ENCODE results near the gene ARID1B.

DNA sequence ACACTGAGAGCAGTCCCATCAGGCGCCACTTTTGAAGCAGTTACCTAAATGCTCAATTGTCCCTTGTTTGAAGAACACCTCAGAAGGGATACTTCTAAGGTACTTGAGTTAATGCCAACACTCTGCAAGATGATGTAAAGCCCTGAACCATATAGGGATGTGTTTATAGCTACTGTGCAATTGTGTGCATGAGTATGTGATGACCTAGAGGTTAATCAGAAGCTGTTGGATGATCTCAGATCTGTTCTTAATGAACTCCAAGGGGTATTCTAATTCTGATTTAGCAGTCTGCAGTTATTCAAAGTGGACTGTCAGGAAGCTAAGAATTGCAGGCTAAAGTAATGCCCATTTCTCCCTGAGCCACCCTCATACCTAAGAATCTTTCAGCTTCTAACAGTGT is 387.8 kb downstream of the ARID1B start:
- TF ChIP-seq, protein P1, sequence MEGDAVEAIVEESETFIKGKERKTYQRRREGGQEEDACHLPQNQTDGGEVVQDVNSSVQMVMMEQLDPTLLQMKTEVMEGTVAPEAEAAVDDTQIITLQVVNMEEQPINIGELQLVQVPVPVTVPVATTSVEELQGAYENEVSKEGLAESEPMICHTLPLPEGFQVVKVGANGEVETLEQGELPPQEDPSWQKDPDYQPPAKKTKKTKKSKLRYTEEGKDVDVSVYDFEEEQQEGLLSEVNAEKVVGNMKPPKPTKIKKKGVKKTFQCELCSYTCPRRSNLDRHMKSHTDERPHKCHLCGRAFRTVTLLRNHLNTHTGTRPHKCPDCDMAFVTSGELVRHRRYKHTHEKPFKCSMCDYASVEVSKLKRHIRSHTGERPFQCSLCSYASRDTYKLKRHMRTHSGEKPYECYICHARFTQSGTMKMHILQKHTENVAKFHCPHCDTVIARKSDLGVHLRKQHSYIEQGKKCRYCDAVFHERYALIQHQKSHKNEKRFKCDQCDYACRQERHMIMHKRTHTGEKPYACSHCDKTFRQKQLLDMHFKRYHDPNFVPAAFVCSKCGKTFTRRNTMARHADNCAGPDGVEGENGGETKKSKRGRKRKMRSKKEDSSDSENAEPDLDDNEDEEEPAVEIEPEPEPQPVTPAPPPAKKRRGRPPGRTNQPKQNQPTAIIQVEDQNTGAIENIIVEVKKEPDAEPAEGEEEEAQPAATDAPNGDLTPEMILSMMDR (IDR thresholded peaks at IDR 0.05): no peak
- TF ChIP-seq POLR2A (IDR thresholded peaks at IDR 0.05): no peak
